HCEC 1CT (cell line): ENCODE data around the gene MAP2.

Experiments
- DNase-seq: peaks from one replicate; pipeline ENCODE4 v3.0.0-alpha.2; 2017

Gene MAP2

GRCh38 chr2:209425471-209426071 is 1.7 kb downstream of the MAP2 start:
- DNase-seq, result peak; percentile 64

DNA sequence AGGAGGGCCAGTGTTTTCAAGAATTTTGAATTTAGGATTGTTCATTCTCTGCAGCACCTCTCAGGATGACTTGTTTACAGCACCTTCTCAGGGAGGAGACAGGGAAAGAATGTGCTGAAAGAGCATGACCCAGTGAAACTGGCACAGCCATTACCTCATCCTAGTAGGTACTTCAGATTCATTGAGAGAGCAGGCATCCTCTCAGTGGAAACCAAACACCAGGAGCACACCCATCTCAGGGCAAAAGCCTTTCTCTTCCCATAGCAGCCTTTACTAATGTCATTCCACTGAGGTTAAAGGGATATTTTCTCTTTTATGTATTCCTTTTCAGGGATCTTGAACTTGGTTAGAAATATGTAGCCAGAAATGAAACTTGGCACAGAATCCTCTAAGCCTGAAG is 2.6 kb downstream of the MAP2 start:
- peak; percentile 13 for DNase-seq

- peak; percentile 51 for DNase-seq
These were observed 7.9 kb downstream of the MAP2 start for GRCh38 chr2:209431701-209432100.

DNA sequence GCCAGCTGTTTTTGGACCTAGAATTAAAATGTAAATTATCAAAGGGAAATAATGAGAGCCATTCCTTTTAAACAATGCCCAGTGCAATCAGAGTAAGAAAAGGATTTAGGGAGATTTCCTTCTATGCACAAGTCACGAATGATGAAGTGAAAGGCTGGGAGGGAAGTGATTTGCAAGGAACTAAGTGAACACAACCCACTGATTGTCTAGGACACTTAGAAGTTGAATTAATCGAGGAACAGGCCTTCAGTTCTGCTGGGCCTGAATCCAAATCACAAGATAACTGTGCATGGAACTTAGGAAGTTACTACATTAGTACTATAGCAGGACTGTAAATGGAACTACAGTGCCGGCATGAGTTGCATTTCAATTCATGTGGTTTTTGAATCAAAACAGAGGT is 17.7 kb downstream of the MAP2 start:
- no peak for DNase-seq

DNA sequence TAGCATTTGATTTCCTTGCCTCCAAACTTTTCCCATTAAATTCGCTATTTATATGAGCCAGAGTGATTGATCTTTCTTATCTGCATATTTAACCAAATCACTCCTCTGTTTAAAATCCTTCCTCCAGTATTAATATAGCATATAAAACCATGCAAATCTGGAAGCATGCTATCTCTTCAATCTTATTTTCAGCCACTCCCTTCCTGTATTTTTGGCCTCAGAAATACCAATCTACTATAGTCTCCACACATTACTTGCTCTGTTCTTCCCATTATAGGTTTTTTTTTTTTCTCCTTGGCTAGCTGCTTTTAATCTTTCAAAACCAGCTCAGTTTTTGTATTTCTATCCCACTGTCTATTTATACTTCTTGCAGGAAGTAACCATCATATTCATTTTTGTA is 19.1 kb downstream of the MAP2 start:
- no peak for DNase-seq

DNA sequence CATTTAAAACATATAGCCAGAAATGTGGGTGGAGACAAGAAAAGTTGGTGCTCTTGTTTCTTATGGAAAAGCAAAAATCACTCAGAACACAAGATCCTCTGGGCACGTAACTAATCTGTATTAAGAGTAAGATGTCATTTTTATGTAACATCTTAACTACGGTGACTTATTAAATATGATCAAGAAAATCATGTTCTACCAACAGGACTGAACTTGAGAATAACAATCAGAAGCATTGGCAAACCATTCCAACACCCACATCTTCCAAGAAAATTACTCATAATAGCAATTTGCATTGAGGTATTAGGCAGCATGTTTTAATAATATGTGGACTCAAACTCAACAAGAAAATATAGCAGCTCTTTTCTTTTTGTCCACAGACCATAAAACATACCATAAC is 21.6 kb downstream of the MAP2 start:
- DNase-seq, result no peak

DNA sequence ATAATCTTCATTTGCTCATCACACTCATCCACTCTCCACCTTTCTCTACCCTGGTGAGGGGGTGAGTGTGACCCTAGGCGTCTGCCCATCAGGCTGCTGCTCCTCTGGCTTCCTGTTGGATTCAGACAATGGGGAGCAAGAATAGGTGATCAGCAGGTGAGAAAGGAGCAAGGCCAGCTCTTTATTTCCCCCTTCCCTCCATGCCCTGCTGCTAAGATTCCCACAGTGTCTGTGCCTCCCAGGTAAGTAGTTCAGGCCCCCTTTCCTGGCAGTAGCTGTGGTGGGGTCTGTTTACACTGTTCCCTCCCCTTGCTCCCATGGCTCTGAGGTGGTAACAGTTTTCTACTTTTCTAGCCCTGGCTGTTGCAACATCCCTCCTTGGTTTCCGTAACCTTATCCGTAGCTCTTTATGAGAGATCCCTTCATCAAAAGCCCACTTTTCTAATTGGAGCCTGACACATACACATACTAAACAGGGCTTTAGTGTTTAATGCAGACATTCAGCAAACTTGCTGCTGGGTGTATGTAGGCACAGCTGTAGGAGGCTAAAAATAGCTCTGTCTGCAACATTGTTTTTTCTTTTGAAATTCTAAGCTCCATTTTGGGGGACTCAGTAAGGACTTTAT is 27.5 kb downstream of the MAP2 start:
- DNase-seq, result no peak

DNA sequence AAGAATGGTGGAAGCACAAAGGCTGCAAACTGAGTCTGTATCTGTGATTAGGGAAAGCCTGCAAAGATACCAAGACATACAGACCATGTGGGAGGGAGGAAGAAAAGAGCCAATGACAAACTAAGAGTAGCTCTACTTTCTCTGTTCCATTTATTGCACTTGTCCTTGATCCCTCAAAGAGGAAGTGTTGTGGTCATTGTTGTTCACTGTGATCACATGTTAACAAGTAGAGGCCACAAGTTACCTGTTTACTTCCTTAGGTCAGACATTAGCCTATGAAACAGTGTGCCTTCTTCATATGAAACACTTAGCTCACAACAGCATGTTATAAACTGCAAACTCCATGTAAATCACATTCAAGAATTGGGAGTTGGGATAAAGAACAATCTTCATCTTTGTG is 32.6 kb downstream of the MAP2 start:
- DNase-seq, result no peak

GRCh38 chr2:209458008-209458979 is 34.4 kb downstream of the MAP2 start:
- no peak for DNase-seq

DNA sequence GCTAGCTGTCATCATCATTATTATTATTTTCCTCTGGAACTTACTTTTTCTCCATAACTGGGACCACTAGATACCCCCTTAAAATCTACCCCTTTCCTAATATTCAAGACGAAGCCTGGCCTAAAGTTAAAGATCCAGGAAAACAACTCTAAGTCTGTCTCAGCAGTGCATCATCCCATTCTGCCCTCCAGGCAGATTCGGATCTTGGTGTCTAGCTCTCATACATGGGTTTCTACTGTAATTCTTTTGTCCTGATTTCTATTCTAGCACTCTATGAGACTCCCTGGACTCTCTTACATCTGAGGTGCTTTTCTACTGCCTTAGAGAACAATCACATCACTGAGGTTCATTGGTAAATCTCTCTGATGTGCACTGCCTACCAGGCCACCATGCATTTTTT is 35.5 kb downstream of the MAP2 start:
- DNase-seq, result no peak

GRCh38 chr2:209460151-209460761 is 36.4 kb downstream of the MAP2 start:
- DNase-seq, result peak; percentile 16

DNA sequence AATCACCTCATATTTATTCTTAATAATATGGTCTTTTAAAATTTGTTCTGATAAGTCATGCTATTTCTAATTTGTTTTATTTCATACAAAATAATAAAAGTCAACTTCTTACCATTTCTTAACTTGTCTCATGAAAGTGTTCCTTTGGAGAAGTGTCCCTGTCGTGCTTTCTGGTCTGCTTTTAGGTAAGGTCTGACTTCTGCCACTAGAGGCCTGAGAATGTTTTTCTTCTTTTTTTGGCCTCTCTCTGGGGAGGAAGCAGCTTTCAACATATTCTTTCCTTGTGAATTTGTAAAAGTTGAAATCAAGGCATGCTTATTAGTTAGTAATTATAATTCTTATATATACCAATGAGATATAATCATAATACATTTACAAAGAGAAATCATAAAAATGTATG is 39.4 kb downstream of the MAP2 start:
- DNase-seq, result peak; percentile 10

GRCh38 chr2:209463835-209464234 is 40.0 kb downstream of the MAP2 start:
- DNase-seq, result no peak

- DNase-seq, result no peak
These were observed 45.0 kb downstream of the MAP2 start for GRCh38 chr2:209468846-209469245.

GRCh38 chr2:209469481-209469880 is 45.6 kb downstream of the MAP2 start:
- no peak for DNase-seq

GRCh38 chr2:209470466-209470865 is 46.6 kb downstream of the MAP2 start:
- DNase-seq, result no peak

- peak; percentile 62 for DNase-seq
These were observed 47.2 kb downstream of the MAP2 start for GRCh38 chr2:209471037-209471436.

DNA sequence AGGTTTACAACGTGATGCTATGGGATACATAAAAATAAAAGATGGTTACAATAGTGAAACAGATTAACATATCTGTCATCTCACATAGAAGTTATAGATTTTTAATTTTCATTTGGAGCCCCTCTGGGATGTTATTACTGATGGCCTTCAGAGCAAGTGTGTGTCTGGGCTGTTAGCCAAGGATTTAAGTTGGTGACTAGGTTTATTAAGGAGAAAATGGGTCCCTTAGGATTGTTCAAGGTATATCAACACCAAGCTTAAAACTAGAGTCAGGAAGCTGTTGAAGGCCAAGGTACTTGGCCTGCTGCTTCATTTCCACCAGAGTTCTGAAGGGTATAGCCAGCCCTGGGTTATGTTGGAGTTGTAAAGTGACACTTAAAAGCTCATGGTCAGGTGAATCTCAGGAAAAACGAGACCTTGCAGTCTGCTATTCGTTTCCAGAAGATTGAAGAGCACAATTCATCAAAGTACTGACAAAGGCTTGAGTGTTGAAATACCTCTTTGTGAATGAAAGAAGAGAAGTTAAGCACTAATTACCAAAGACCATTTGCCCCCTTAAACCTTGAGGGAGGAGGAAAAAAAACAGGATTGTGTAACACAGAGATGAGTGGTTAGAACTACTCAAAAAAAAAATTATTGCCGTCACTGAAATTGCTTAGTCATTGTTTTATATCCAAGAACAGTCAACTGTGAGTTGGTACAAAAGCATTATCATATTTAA is 48.4 kb downstream of the MAP2 start:
- peak; percentile 86 for DNase-seq

GRCh38 chr2:209472871-209473270 is 49.0 kb downstream of the MAP2 start:
- DNase-seq, result peak; percentile 64

- DNase-seq, result peak; percentile 97
These were observed 50.1 kb downstream of the MAP2 start for GRCh38 chr2:209473930-209474419.

DNA sequence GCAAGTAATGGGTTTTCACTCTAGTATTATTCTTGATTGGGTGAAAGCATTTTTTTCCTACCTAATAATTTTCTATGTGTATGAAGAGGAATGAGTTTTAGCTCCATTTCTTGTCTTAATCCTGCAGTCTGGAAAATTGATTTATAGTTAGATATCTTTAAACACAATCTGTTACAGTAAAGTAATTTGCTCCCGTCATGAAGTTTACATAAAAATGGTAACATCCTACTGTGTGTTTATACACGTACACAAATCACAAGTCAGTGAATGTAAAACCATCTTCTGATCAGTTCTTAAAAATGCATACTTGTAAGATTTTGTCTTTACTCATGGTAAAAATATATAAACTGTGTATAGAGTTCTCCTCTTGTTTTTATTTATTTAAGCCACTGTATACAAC is 51.1 kb downstream of the MAP2 start:
- no peak for DNase-seq

DNA sequence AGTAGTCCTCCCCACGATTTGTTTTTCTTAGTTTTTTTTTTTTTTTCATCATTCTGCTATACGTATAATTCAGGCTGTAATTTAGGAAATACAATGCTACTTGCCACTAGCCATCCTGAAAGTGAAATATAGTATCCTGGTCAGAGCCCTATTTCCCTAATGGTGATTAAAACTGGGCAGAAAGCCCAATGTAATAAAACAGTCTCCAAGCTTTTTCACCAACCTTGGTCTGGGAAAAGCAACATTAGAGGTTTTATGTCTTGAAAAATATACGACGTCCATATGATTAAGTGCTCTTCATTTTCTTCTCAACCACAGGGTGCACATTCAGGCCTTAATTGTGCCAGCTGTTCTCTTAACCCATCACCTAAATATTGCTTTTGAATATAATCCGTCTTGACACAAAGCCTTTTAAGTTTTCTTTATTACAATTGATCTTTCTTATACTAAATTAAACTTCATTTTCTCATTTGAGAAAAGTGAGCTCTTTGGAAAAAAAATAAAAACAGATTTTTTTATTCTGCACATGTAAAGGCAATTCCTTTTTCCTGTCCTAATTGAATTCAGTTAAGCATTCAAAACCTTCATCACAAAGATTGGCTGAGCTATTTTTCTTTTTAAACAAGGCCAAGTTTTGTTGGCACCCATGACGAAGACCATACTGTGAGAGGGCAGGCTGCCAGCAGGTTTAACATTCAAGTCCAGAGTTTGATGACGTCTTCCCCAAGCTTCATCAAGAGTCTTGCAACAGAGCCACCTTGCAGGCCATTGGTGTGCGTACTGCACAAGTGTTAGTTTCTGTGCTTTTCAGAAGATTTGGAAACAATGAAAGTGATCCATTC is 52.7 kb downstream of the MAP2 start:
- peak; percentile 60 for DNase-seq
